Stimulated activated naive CD8-positive, alpha-beta T cell treated with anti-CD3 and anti-CD28 coated beads, Interleukin-15, Interleukin-2, amounts not matched to agents 100 U/mL and 50 U/mL, for 24 hours (primary cell): Measurements from ENCODE around the gene ARTN.

ENCODE experiments used
- ATAC-seq: fragments of 150-1000 bp; cut with Tn5 transposase; one replicate; pipeline ENCODE4 v1.10.0; 2021
- DNase-seq: peaks from one replicate; pipeline ENCODE4 v3.0.0; 2021

The ARTN gene

GRCh38 chr1:43924516-43924915 lies 9.1 kb upstream of the ARTN start:
- ATAC-seq (no peak), DNase-seq (no peak)

- DNase-seq = no peak
- ATAC-seq = no peak
These were observed 7.8 kb upstream of the ARTN start for GRCh38 chr1:43925846-43926245.

GRCh38 chr1:43930168-43930948 lies 3.2 kb upstream of the ARTN start:
- DNase-seq (no peak), ATAC-seq (no peak)

- DNase-seq (no peak), ATAC-seq (no peak)
These were observed 2.7 kb upstream of the ARTN start for GRCh38 chr1:43930949-43931275.

- no peak for DNase-seq
- ATAC-seq = no peak
These were observed 1.6 kb upstream of the ARTN start for GRCh38 chr1:43931711-43932660.

GRCh38 chr1:43932786-43933385 lies 715 bp upstream of the ARTN start:
- DNase-seq (no peak), ATAC-seq (peak; percentile 4)

GRCh38 chr1:43934101-43934985 lies 742 bp downstream of the ARTN start:
- peak; percentile 51 for ATAC-seq

GRCh38 chr1:43934986-43935324 lies 1.4 kb downstream of the ARTN start:
- DNase-seq (no peak), ATAC-seq (no peak)

More at GRCh38 chr1:43934101-43934985, 742 bp downstream of the ARTN start:
- peak; percentile 77 for DNase-seq

GRCh38 chr1:43935711-43936427 lies 2.3 kb downstream of the ARTN start:
- ATAC-seq = no peak
- no peak for DNase-seq

GRCh38 chr1:43936431-43937151 lies 3.0 kb downstream of the ARTN start:
- DNase-seq = no peak
- no peak for ATAC-seq

GRCh38 chr1:43937179-43937865 lies 3.7 kb downstream of the ARTN start:
- no peak for ATAC-seq
- DNase-seq = no peak

- DNase-seq = no peak
- ATAC-seq = no peak
These were observed 4.8 kb downstream of the ARTN start for GRCh38 chr1:43938383-43938782.

- no peak for DNase-seq
- no peak for ATAC-seq
These were observed 5.4 kb downstream of the ARTN start for GRCh38 chr1:43938892-43939587.

GRCh38 chr1:43942411-43942810 lies 8.8 kb downstream of the ARTN start:
- ATAC-seq = no peak
- no peak for DNase-seq

GRCh38 chr1:43944860-43945259 lies 11.3 kb downstream of the ARTN start:
- DNase-seq = no peak
- ATAC-seq = no peak

- DNase-seq (no peak), ATAC-seq (no peak)
These were observed 12.2 kb downstream of the ARTN start for GRCh38 chr1:43945674-43946235.

- DNase-seq (peak; percentile 96), ATAC-seq (peak; percentile 97)
These were observed 12.8 kb downstream of the ARTN start, which contains the start of gene IPO13 for GRCh38 chr1:43946236-43947060. Gene IPO13 (plus strand): TSS chr1:43946950. CDS start chr1:43947601, 651 bp downstream.
